ENCODE results near the gene SH3PXD2B.

Gene SH3PXD2B

DNA sequence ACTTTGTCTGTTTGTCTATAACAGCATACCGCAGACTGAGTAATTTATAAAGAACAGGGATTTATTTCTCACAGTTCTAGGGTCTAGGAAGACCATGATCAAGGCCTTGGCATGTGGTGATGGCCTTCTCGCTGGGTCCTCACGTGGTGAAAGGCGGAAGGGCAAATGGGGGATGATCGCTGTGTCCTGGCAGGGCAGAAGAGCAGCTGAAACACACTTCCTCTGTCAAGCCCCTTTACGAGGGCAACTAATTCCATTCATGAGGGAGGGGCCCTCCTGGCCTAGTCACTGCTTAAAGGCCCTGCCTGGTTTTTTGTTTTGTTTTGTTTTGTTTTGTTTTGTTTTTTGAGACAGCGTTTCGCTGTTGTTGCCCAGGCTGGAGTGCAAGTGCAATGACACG is 128.9 kb downstream of the SH3PXD2B start:
- no peak overlapping the region for H3K4me3 ChIP-seq

DNA sequence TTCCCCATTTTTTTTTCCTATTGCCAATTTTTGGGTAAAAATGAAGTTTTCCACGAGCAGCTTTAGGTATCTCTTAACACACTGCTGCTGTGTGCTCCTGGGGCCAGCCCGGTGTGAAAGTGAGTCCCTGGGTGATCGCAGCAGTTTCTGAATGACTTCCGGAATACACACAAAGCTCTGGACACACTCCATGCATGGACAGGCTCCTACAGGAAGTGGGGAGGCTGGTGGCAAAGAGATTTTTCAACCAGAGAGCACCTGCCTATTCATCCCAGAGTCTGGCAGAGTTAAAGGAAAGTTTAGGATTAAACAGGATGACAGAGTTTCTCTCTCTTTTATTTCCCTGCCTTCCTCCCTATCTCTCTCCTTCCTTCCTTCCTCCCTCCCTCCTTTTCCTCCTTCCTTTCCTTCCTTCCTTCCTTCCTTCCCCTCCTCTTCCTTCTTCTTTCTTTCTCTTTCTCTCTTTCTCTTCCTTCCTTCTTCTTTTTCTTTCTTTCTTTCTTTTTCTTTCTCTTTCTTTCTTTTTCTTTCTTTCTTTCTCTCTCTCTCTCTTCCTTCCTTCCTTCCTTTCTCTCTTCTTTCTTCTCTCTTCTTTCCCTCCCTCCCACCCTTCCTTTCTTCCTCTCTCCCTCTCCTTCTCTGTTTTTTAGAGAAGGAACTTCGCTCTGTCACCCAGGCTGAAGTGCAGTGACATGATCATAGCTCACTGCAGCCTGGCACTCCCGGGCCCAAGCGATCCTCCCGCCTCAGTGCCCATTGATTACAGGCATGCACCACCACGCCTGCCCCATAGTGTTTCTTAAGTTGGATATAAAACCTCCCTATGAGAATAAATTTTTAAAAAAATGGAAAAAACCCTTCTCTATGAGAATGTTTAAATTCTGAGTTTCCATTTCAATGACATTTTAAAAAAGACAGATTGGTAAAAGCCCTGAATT is 132.0 kb downstream of the SH3PXD2B start:
- H3K27ac ChIP-seq = no peak overlapping the region
- no peak overlapping the region for H3K4me3 ChIP-seq

More for the DNA sequence above, 128.9 kb downstream of the SH3PXD2B start:
- H3K27ac ChIP-seq = no peak overlapping the region

GRCh38 chr5:172321593-172321992 is 132.7 kb downstream of the SH3PXD2B start:
- Histone ChIP-seq H3K27ac (no peak overlapping the region), H3K4me3 (no peak overlapping the region)

- H3K27ac ChIP-seq = peak overlapping the region in 2 of 21 experiments; percentile 34 to 55
- no peak overlapping the region for H3K4me3 ChIP-seq
These were observed 134.4 kb downstream of the SH3PXD2B start for GRCh38 chr5:172319708-172320441.

GRCh38 chr5:172315587-172316493 is 138.5 kb downstream of the SH3PXD2B start:
- no peak overlapping the region for H3K4me3 ChIP-seq
- peak overlapping the region in 1 of 21 experiments; percentile 64 for H3K27ac ChIP-seq

DNA sequence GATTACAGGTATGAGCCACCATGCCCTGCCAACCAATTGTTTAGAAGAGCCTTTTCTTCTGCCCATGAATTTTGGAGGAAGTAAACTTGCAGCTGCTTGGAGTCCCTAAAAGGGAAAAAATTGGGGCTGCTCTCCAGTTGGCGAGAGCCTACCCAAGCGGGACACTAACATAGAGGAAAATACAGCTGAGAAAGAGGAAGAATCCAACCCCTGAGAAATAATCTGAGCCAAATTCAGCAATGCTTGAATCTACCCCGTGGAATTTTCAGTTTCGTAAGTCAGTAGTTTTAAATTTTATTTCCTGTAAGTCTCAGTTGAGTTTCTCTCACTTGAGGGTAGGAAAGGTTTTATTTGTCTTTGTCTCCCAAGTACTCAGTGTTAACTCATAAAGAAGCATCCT is 140.4 kb downstream of the SH3PXD2B start:
- H3K4me3 ChIP-seq = no peak overlapping the region
- H3K27ac ChIP-seq = peak overlapping the region in 1 of 21 experiments; percentile 22

DNA sequence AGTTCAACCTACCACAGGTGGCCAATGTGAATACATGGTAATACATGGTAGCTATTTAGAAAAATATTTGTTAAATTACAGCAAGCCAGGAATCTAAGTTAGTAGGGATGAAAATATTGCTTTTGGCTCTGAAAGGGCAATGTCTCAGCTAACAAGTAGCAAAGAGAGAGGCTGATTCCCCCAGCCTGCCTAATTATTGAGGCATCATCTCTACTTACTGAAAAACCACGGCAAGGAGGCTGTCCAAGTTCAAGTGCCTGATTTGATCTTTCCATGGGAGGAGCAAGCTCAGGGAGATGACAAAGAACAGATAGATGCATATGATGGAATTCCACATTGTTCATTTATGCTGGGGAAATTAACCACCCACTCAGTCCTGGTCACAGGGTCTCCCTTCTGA is 142.0 kb downstream of the SH3PXD2B start:
- Histone ChIP-seq H3K27ac (no peak overlapping the region), H3K4me3 (no peak overlapping the region)

DNA sequence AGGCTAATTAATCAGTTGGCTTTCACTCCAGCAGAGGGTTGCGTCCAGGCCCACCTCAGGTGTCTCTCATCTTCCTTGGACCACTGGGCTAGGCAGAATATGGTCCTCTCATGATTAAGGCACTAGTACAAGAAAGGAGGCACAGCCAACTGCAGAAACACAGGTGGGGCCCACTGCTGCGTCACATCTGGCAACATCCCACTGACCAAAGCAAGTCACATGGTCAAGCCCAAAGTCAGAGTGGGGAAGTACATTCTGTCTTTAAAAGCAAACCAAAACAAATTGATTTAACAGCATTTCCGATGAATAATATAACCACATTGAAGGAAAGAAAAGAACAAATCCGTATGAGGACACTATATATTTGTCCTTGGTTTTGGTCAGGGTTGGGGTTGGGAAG is 142.7 kb downstream of the SH3PXD2B start:
- Histone ChIP-seq H3K27ac (no peak overlapping the region), H3K4me3 (no peak overlapping the region)

DNA sequence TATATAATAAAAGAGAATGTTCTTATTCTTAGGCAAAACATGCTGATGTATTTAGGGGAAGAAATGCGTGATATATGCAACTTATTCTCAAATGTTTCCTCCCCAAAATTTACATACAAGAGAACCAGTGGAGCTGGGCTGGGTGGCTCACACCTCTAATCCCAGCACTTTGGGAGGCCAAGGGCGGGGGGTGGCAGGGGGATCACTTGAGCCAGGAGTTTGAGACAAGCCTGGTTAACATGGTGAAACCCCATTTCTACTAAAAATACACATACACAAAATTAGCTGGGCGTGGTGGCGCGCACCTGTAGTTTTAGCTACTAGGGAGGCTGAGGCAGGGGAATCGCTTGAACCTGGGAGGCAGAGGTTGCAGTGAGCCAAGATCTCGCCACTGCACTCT is 143.3 kb downstream of the SH3PXD2B start:
- Histone ChIP-seq H3K27ac (no peak overlapping the region), H3K4me3 (no peak overlapping the region)

DNA sequence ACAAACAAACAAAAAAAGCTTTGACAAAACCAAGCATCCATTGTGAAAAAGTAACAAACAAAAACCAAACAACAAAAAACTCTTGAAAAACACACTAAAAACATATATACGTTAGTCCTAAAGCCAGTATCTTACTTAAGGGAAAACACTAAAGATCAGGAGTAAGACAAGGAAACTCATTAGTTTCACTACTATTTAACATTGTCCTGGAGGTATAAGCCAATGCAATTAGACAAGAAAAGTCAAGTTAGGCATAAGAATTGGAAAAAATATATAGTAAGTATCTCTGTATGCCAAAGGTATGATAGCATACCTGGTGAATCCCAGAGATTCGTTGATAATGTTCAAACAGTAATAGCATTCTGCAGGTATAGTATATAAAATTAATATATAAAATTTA is 148.9 kb downstream of the SH3PXD2B start:
- Histone ChIP-seq H3K4me3 (no peak overlapping the region), H3K27ac (no peak overlapping the region)

GRCh38 chr5:172303572-172304335 is 150.6 kb downstream of the SH3PXD2B start:
- Histone ChIP-seq H3K4me3 (no peak overlapping the region), H3K27ac (no peak overlapping the region)

- no peak overlapping the region for H3K27ac ChIP-seq
- no peak overlapping the region for H3K4me3 ChIP-seq
These were observed 151.2 kb downstream of the SH3PXD2B start for GRCh38 chr5:172303162-172303561.

DNA sequence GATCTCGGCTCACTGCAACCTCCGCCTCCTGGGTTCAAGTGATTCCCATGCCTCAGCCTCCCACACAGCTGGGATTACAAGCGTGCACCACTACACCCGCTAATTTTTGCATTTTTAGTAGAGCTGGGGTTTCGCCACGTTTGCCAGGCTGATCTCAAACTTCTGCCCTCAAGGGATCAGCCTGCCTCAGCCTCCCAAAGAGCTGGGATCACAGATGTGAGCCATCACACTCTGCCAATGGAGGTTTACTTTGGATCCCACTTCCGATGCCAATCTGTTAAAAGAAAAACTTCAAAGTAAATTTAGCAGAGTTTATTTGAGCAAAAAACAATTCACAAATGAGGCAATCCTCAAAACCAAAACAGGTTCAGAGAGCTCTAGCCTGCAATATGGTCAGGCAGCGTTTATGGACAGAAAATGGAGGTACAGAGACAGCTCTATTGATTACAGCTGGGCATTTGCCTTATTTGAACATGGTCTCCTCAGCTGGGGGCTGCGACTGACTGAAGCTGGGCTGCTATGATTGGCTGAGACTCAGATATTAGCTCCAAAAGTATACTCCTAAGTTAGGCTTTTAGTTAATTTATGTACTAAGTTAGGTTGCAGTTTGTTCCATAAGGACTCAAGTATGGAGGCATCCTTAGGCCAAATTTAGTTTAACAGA is 152.1 kb downstream of the SH3PXD2B start:
- Histone ChIP-seq H3K4me3 (no peak overlapping the region), H3K27ac (no peak overlapping the region)

DNA sequence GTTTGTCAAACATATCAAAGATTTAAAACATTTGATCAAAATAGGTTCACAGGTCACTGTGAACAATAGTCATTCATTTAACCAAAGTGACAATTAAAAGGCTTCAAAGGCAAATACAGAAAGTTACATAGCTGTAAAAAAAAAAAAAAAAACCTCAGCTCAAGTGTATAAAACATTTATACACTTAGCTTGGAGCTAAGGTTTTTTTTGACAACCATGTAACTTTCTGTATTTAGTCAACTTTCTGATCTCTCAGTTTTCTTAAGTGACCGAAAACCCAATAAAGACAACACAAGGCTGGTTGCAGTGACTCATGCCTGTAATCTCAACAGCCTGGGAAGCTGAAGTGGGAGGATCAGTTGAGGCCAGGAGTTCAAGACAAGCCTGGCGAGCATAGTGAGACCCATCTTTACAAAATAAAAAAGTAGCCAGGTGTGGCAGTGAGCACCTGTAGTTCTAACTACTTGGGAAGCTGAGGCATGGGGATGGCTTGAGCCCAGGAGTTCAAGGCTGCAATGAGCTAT is 154.3 kb downstream of the SH3PXD2B start:
- Histone ChIP-seq H3K27ac (no peak overlapping the region), H3K4me3 (no peak overlapping the region)

DNA sequence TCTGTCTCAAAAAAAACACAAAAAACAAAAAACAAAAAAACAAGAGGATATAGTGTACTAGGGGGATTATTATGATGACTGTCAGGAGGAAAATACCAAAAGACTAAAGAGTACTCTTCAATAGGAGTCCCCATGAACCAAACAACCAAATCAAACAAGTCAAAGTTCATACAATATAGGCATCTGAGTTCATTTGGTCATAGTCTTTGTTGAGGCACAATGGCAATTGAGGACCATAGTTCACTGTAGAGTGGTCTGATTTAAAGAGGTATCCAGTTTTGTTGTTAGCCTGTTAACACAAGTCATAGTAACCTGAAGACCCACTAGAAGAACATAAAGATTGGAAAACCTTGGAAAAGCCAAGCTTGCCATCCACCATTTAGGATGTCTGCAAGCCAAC is 159.5 kb downstream of the SH3PXD2B start:
- Histone ChIP-seq H3K27ac (no peak overlapping the region), H3K4me3 (no peak overlapping the region)

DNA sequence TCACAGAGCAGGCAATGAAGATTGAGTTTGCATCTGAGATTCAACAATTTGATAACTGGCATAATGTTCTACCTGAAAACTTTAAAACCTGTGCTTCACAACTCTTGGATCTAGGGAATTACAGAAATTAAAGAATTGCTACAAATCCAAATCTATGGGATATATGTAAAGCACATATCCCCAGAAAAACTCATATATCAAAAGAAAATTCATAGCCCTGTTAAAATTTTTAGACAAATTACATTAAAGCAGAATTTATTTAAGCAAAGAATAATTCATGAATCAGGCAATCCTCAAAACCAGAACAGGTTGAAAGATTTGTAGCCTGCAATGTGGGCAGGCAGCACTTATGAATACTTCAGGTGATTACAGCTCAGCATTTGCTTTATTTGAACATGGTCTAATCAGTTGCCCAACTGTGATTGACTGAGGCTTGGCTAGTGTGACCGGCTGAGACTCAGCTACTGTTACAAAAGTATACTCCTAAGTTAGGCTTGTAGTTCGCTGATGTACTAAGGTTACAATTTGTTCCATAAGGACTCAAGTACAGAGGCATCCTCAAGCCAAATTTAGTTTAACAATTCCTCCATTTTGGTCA is 160.5 kb downstream of the SH3PXD2B start:
- no peak overlapping the region for H3K27ac ChIP-seq
- H3K4me3 ChIP-seq = no peak overlapping the region

- Histone ChIP-seq H3K27ac (no peak overlapping the region), H3K4me3 (no peak overlapping the region)
These were observed 161.1 kb downstream of the SH3PXD2B start for GRCh38 chr5:172293054-172293744.
